ENCODE measurements around the gene TTI1.
A peak's percentile ranks its signal among the peaks of the same experiment; 100 is the strongest.

Gene TTI1

GRCh38 chr20:37988306-37988954, 44.8 kb downstream of the TTI1 start:
- peak; percentile 62 for DNase-seq (ENCODE audit: low read depth, low spot score)

GRCh38 chr20:37987602-37988290, 45.5 kb downstream of the TTI1 start:
- DNase-seq (ENCODE audit: low read depth, low spot score), result peak; percentile 50

GRCh38 chr20:37986873-37987601, 46.2 kb downstream of the TTI1 start:
- peak; percentile 92 for DNase-seq (ENCODE audit: low read depth, low spot score)

GRCh38 chr20:37986044-37986858, 47.0 kb downstream of the TTI1 start:
- DNase-seq (ENCODE audit: low read depth, low spot score), result no peak

- DNase-seq (ENCODE audit: low read depth, low spot score), result no peak
Measured at GRCh38 chr20:37984018-37984785, 49.1 kb downstream of the TTI1 start.

- DNase-seq (ENCODE audit: low read depth, low spot score), result no peak
Measured at GRCh38 chr20:37983286-37983685, 50.0 kb downstream of the TTI1 start.

GRCh38 chr20:37981568-37981967, 51.7 kb downstream of the TTI1 start:
- no peak for DNase-seq (ENCODE audit: low read depth, low spot score)

- DNase-seq (ENCODE audit: low read depth, low spot score), result no peak
Measured at GRCh38 chr20:37980876-37981275, 52.4 kb downstream of the TTI1 start.

- DNase-seq (ENCODE audit: low read depth, low spot score), result no peak
Measured at GRCh38 chr20:37980383-37980782, 52.9 kb downstream of the TTI1 start.

GRCh38 chr20:37979021-37979985, 54.0 kb downstream of the TTI1 start:
- DNase-seq (ENCODE audit: low read depth, low spot score), result no peak

- no peak for DNase-seq (ENCODE audit: low read depth, low spot score)
Measured at GRCh38 chr20:37977786-37978185, 55.5 kb downstream of the TTI1 start.

- DNase-seq (ENCODE audit: low read depth, low spot score), result no peak
Measured at GRCh38 chr20:37977338-37977737, 55.9 kb downstream of the TTI1 start.

- DNase-seq (ENCODE audit: low read depth, low spot score), result peak; percentile 27
Measured at GRCh38 chr20:37976887-37977286, 56.4 kb downstream of the TTI1 start.

- DNase-seq (ENCODE audit: low read depth, low spot score), result no peak
Measured at GRCh38 chr20:37973059-37973910, 60.0 kb downstream of the TTI1 start.

GRCh38 chr20:37972256-37973058, 60.8 kb downstream of the TTI1 start:
- DNase-seq (ENCODE audit: low read depth, low spot score), result no peak

- DNase-seq (ENCODE audit: low read depth, low spot score), result no peak
Measured at GRCh38 chr20:37971561-37972127, 61.6 kb downstream of the TTI1 start.

GRCh38 chr20:37970856-37971245, 62.4 kb downstream of the TTI1 start:
- no peak for DNase-seq (ENCODE audit: low read depth, low spot score)
